Measurements from ENCODE around the gene POLA1.

The POLA1 gene

DNA sequence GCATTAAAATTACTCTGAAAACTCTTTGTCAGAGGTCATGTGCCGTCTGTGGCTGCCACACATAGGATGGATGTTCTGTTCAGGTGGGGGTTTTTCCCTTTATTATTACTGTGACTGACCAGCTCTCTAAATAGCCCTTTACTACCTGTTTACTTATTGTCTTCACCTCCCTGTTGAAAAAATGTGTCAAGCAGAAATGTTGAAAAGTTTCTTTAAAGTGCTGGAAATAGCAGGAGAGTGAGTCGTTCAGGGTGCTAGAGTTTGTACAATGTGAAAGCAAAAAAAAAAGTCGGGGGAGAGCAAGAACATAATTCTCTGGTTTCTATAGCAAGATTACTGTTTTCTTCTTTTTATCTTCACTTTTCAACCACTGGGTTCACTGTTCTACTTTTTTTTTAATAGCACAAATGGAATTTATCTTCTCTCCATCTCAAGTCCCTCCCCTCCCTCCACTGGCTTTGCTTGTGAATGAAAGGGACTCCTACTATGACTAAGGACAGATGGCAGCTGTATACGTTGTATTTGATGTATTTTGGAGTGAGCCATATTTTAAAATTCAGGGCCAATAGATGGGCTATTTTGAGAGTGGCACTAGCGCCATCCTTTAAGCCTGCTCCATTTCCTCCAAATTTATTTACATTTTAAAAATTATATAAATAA, 288.7 kb downstream of the POLA1 start:
- peak in 1 of 5 experiments; percentile 56 for DNase-seq

- no peak for DNase-seq
Measured at GRCh38 chrX:24983931-24984330, 290.2 kb downstream of the POLA1 start.

DNA sequence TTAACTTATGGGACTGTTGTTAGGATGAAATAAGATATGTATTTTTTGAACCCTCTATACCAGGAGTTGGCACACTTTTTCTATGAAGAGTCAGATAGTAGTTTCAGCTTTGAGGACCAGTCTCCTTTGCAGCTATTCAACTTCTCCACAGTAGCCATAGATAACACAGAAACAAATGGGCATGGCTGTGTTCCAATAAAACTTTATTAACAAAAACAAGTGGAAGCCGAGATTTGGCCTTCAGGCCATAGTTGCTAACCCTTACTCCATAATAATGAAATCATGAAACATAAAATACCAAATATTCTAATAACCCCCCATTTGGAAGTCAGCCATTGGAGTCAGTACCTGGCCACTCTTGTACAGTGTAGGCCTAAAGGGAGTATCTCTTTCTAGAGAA, 291.4 kb downstream of the POLA1 start:
- no peak for DNase-seq

DNA sequence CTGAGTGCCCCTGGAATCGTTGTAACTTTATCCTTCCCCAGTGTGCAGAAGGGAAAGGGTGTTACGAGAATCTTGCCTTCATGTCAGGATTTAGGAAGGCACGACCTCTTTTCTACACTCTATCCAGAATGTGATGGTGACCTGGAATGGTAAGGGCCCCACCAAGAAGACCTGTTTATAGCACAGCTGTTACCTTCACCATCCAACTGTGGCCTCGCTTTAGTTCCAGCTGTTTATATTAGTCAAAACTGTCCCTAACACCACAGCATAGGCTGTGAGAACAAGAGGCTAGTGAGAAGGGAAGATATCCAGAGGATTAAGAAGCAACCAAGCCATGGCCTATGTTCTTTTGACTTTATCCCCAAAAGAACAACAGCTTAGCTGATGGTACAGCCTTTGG, 294.0 kb downstream of the POLA1 start:
- DNase-seq: no peak

GRCh38 chrX:24988314-24988713, 294.6 kb downstream of the POLA1 start:
- DNase-seq: no peak

GRCh38 chrX:24990535-24990934, 296.8 kb downstream of the POLA1 start:
- no peak for DNase-seq

DNA sequence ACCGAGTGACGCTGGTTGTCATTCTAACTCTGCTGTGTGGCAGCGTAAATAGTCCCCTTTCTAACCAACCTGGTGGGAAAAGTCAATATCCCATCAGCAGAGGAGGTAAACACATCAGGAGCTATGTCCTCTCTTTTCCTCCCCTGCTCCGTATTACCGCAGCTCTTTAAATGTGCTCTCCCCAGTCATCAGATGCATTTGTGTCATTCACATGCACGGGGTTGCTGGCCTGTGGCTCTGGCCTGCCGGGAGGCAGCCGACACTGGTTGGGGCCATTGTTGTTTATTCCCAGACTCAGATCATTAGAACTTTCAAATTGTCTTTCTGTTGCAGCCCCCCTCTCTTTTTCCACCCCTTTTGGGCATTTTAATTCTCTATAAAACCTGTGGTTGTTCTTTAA, 300.2 kb downstream of the POLA1 start:
- no peak for DNase-seq

DNA sequence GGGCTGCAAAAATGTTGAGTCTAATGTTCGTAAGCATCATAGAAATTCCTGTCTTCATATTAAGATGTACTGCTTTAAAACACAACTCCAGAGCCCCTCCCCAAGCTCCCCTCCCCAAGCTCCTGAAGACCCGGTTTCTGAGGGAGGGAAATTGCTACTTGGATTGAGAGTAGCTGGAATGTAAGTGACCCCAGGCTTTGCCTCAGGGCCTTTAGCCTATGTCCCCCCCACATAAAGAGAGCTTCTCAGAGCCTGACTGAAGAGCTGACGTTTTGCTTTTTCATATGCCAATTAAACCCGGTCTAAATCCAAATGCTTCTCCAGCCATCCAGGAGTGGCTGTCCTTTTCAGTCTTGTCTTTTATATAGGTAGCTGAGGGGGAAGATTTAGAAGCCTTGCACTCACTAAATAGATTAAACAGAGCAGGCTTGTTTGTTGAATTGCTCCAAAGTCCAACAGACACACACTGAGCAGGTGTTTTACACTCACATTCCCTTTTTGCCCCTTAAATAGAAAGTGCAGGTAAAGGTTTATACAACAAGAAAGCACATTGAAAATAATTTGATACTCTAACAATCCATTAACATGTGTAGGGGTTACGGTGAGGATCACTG, 302.5 kb downstream of the POLA1 start:
- DNase-seq: no peak

DNA sequence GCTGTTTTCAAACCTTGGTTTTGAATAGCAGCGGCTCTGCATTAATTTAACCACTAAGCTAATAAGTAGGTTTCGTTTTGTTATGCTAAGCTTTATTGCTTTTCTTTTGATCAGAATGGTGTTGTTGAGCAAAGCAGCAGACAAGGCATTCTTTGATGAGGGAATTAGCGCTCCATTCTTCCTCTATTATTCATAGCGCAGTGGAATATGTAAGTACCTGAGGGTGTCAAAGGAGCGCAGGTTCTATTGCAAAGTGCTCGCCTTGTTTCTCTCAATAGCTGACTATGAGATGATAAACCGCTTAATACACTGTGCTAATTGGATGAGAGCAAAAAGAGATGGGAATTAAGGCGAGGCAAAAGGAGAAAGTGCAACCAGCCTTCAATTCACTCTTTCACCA, 305.8 kb downstream of the POLA1 start:
- DNase-seq: no peak

DNA sequence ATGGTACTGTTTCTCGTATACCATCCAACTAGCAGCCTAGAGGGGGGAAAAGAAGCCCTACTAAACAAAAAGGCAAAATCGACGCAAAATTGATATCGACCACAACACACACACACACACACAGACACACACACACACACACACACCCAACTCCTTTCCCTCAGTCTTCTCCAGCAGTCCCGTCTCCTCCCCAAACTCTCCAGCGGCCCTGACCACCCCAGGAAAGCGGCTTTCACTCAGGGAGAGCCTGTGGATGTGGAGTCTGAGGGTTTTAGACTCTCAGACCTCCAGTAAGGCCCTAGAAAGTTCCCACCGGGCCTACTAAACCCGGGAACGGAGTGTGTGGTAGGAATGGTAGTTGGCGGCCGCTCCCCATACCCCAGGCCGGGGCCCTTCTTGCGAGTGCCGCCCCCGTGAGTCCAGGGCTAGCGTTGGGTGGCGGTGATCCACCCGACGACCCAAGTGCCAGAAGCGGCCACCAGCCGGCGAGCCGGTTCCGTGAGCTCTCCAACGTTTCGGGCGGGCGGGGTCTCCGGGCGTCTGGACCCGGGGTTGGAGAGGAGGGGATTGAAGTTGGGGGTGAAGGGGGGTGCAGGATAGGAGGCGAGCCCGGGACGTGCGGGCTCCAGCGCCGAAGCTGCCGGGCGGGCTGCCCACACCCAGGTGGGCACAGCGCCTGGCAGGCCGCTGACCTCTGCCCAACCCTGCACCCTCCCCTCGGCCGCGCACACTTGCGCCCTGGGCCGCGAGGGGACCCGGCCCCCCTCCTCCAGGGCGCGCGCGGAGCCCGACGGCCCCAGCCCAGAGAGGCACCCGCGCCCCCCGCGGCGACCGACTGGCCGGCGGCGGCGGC, 308.3 kb downstream of the POLA1 start:
- no peak for DNase-seq

DNA sequence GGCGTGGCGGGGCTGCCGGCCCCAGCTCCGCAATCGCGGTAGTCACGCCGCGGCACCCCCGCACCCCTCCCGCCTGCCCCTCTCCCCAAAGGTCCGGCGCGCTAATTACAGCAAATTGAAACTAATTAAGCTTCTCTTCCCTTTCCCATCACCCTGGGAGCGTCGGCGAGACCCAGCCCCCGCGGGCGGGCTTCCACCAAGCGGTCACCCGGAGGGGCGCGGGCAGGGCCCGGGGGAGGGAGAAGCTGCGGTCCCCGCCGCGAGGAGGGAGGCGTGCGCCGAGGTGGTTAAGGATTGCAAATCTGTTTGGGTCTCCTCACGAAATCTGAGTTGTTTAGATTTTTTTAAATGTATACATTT, 308.9 kb downstream of the POLA1 start:
- DNase-seq: no peak

DNA sequence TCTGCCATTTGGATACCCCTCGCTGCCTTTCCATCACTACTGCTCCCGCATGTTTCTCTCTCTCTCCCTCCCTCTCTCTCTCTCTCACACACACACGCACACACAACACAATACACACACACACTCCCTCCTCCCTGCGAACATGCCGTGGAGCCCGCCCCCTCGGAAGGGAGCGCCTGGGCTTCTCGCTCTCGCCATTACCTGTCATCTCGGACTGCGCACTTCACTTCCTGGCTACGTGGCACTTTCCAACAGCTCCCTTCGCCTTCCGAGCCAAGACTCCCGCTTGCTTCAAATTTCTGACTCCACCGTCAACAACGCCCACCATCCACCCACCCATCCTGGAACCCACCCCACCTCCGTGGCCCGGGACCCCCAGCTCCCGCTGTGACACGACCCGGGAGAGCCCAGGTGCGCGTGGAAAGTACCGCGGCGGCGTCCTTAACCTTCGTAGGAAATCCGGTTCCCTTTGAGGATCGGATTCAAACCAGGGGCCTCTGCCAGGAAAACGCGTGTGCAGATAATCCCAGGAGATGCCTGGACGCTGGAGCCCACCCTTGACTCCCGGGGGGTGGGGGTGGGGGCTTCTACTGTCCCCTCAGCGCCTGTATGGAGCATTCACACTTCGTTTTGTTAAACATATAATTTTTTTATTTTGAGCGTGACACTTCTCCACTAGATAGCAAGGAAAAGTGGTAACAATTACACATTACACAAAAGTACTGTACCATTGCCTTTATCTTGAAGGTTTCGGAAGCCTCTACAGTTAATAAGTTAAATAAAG, 309.5 kb downstream of the POLA1 start:
- no peak for DNase-seq

GRCh38 chrX:25004040-25004439, 310.3 kb downstream of the POLA1 start:
- no peak for DNase-seq

- DNase-seq: no peak
Measured at GRCh38 chrX:25004485-25005032, 310.8 kb downstream of the POLA1 start.

GRCh38 chrX:25005034-25005381, 311.3 kb downstream of the POLA1 start:
- DNase-seq: no peak

DNA sequence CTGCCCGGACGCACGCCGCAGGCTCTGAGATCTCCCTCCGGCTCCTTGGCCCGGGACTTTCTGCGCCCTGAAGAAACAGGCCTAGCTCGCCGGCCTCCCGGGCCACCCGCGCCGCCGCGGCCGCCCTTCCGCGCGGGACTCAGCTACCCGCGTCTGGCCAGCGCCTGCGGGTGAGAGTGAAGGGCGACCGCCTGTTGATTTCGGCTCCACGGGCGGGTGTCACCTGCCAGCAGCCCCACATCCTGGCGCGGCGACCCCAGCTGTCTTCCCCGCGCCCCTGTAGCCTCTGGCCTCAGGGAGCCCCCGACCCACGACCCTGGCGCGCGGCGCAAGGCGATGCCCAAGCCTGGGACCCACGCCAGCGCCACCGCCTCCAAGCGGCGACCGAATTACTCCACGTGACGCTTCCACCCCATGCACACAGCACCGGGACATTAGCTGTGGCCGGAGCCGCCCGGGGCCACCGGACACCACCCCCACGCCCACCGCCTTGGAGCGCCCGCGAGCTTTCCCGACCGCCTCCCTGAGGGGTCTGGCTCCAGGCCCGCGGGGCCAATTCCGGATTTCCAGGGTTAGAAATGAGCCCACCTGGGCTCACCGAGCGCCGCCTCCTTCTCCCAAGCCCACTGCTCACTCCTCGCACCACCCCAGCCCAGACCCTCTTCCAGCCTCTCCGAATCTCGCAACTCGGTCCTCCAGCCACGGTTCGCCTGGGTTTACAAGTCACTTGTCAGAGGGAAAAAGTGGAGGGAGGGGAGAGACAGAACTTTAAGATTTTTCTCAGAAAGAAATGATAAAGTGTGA, 311.9 kb downstream of the POLA1 start:
- no peak for DNase-seq

- DNase-seq: no peak
Measured at GRCh38 chrX:25006586-25007058, 312.9 kb downstream of the POLA1 start.

GRCh38 chrX:25007059-25008053, 313.6 kb downstream of the POLA1 start:
- no peak for DNase-seq

DNA sequence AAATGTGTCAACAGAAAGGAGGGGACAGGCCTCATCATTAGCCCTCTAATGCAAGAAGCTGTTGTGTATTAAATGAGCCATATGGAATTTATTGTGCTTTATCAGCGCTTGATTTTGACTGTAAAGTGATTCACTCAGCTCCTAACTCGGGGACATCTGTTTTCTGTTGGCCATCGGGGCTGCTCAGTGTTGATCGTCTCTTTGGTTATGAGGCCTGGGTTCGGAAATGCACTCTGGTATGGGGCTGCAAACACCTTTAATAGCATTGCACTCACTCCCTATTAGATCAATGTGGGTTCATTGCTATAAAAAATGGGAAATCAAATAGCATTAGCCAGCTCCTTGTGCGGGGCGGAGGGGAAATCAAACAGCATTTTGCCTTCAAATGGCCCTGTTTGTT, 315.7 kb downstream of the POLA1 start:
- no peak for DNase-seq

- no peak for DNase-seq
Measured at GRCh38 chrX:25010784-25011588, 317.3 kb downstream of the POLA1 start.
